ENCODE results near the gene PPP5C. TPM values are rescaled to one million over a fixed set of nuclear protein-coding genes. Genes with fewer than 3 reads are reported as not detected.

PPP5C gene
- total RNA-seq, 2 experiments from 2014 or later = 105 to 118 TPM

GRCh38 chr19:46384396-46384795 lies 37.5 kb downstream of the PPP5C start:
- ChIA-PET CTCF (ENCODE audit: unreplicated experiment) (no interaction called here), POLR2A (interaction anchor here (0.7 kb wide), 1 partner anchor 26 kb away, joined by 3 read pairs; no protein-coding TSS in a partner anchor)
- DNase-seq (ENCODE audit: low spot score) = no peak
- H3K27ac ChIP-seq (ENCODE audit: low read depth, low read length, poor library complexity, severe bottlenecking) = no peak overlapping the region
- TF ChIP-seq CTCF (conservative IDR thresholded peaks at IDR 0.05; ENCODE audit: low read length) (no peak), EZH2phosphoT487 (IDR thresholded peaks at IDR 0.05; ENCODE audit: borderline replicate concordance, low read depth, low read length) (no peak)
- no peak overlapping the region for H2AFZ ChIP-seq (ENCODE audit: low read length)
- BruUV-seq (replicated peaks) = no TSS peak
- H3K36me3 ChIP-seq (ENCODE audit: insufficient read depth, low read length) = peaks cover 96% of the 10 kb centered on the region
- H3K4me3 ChIP-seq (ENCODE audit: low read depth, low read length, poor library complexity, severe bottlenecking) = no peak overlapping the region
- no peaks in the 10 kb centered on the region for H4K20me1 ChIP-seq (ENCODE audit: insufficient read depth, low read length)
- intact Hi-C loops (cut with micrococcal nuclease; ENCODE audit: unreplicated experiment) = no loop called here
- no peaks in the 10 kb centered on the region for H3K9me3 ChIP-seq (ENCODE audit: low read length)
- H3K4me2 ChIP-seq (ENCODE audit: low read length) = no peak overlapping the region
- H3K79me2 ChIP-seq (ENCODE audit: insufficient read depth, low read depth, low read length) = peaks cover 12% of the 10 kb centered on the region; the same call in 1 of the 2 replicates
- no peaks in the 10 kb centered on the region for H3K9me2 ChIP-seq (ENCODE audit: insufficient read depth, low read length)
- no peaks in the 10 kb centered on the region for H3K4me1 ChIP-seq (ENCODE audit: insufficient read depth, low read length, poor library complexity, severe bottlenecking)

- intact Hi-C loops (cut with micrococcal nuclease; ENCODE audit: unreplicated experiment) = no loop called here
- DNase-seq (ENCODE audit: low spot score) = no peak
These were observed 38.7 kb downstream of the PPP5C start for GRCh38 chr19:46385636-46386035.

More at GRCh38 chr19:46385636-46386035, 38.7 kb downstream of the PPP5C start:
- H2AFZ ChIP-seq (ENCODE audit: low read length) = no peak overlapping the region
- H3K9me2 ChIP-seq (ENCODE audit: insufficient read depth, low read length) = no peaks in the 10 kb centered on the region
- no peak overlapping the region for H3K4me3 ChIP-seq (ENCODE audit: low read depth, low read length, poor library complexity, severe bottlenecking)
- H3K4me2 ChIP-seq (ENCODE audit: low read length) = no peak overlapping the region
- no peak overlapping the region for H3K27ac ChIP-seq (ENCODE audit: low read depth, low read length, poor library complexity, severe bottlenecking)
- peaks cover 96% of the 10 kb centered on the region for H3K36me3 ChIP-seq (ENCODE audit: insufficient read depth, low read length)
- BruUV-seq (replicated peaks) = no TSS peak
- no peaks in the 10 kb centered on the region for H3K4me1 ChIP-seq (ENCODE audit: insufficient read depth, low read length, poor library complexity, severe bottlenecking)
- H4K20me1 ChIP-seq (ENCODE audit: insufficient read depth, low read length) = no peaks in the 10 kb centered on the region
- peaks cover 6% of the 10 kb centered on the region; the same call in 1 of the 2 replicates for H3K79me2 ChIP-seq (ENCODE audit: insufficient read depth, low read depth, low read length)
- CTCF ChIA-PET (ENCODE audit: unreplicated experiment) = no interaction called here
- TF ChIP-seq CTCF (conservative IDR thresholded peaks at IDR 0.05; ENCODE audit: low read length) = no peak
- no peak for TF ChIP-seq EZH2phosphoT487 (IDR thresholded peaks at IDR 0.05; ENCODE audit: borderline replicate concordance, low read depth, low read length)
- POLR2A ChIA-PET = no interaction called here
- H3K9me3 ChIP-seq (ENCODE audit: low read length) = no peaks in the 10 kb centered on the region

Measured in OCI-LY7 (cell line).